A549 (cell line): Measurements from ENCODE around the gene FSTL4. TPM values are rescaled to one million over a fixed set of nuclear protein-coding genes. Genes with fewer than 3 reads are reported as not detected.

Source experiments
- ATAC-seq, 2 experiments: fragments of 200-7000 bp in 1 of 2; fragments of >200 bp in 1 of 2; cut with Nextera tagmentation in 1 of 2; cut with Tn5 transposase in 1 of 2; 3 replicates each; pipeline versions ENCODE4 v1.8.0 to v1.9.1; 2018 to 2020; ENCODE audit warnings: mild to moderate bottlenecking in 1 of 2, moderate library complexity in 1 of 2
- CTCF ChIA-PET: fragments of 300-600 bp; sonication (Branson Sonifier 250); formaldehyde crosslinking; extraction: SDS; loops from one replicate; lab custom pipeline; 2021; ENCODE audit warnings: antibody characterized with exemption, inconsistent platforms; lab: Yijun Ruan, JAX
- POLR2A ChIA-PET: fragments of 350-600 bp; formaldehyde crosslinking; extraction: SDS; loops from one replicate; lab custom pipeline; 2021; ENCODE audit warnings: antibody characterized with exemption, inconsistent platforms; lab: Yijun Ruan, JAX
- DNase-seq, 2 experiments: peaks; one replicate each; pipeline versions ENCODE4 v3.0.0 to v3.0.0-alpha.2; 2011 to 2016; ENCODE audit warnings: low read depth in 1 of 2, low spot score in 1 of 2
- FAIRE-seq: peaks from 2 replicates; lab custom pipeline; 2011; peaks lifted over from hg19 to GRCh38; lab: Jason Lieb, UNC
- H3K27ac ChIP-seq, 2 experiments: fragments of >200 bp; sonication (Bioruptor Twin); formaldehyde crosslinking; 3 replicates each; pipeline ENCODE4 v1.5.1; 2016 to 2017
- H3K4me1 ChIP-seq: fragments of >200 bp; sonication (Bioruptor Twin); formaldehyde crosslinking; 3 replicates; pipeline ENCODE4 v1.6.1; 2016
- H3K4me2 ChIP-seq: fragments of >200 bp; sonication (Bioruptor Twin); formaldehyde crosslinking; 3 replicates; pipeline ENCODE4 v1.6.1; 2016
- H3K4me3 ChIP-seq: fragments of >200 bp; sonication (Bioruptor Twin); formaldehyde crosslinking; 3 replicates; pipeline ENCODE4 v1.5.1; 2016
- H3K9me3 ChIP-seq: fragments of >200 bp; sonication (Bioruptor Twin); formaldehyde crosslinking; 3 replicates; pipeline ENCODE4 v1.6.1; 2016
- ATOH8 ChIP-seq: fragments of 250-450 bp; sonication (Bioruptor Pico); IDR thresholded peaks from 2 replicates; pipeline ENCODE4 v1.5.0; 2020; ENCODE audit warnings: low read depth, mild to moderate bottlenecking, moderate library complexity
- BHLHE40 ChIP-seq: IDR thresholded peaks from 2 replicates; pipeline ENCODE4 v1.6.1; 2012; ENCODE audit warnings: low read depth, low read length, inconsistent platforms
- CEBPB ChIP-seq, 2 experiments: fragments of >200 bp in 1 of 2; sonication (Bioruptor Twin) in 1 of 2; formaldehyde crosslinking in 1 of 2; IDR thresholded peaks; 2 replicates each; pipeline ENCODE4 v1.6.1; 2012 to 2016
- CTCF ChIP-seq: fragments of >200 bp; sonication (Bioruptor Twin); formaldehyde crosslinking; IDR thresholded peaks from 3 replicates; pipeline ENCODE4 v1.5.1; 2016
- E2F6 ChIP-seq: IDR thresholded peaks from 2 replicates; pipeline ENCODE4 v1.6.1; 2012; ENCODE audit warnings: low read depth, borderline replicate concordance
- HEYL ChIP-seq: fragments of 250-450 bp; sonication (Bioruptor Pico); IDR thresholded peaks from 2 replicates; pipeline ENCODE4 v1.8.0; 2021; ENCODE audit warnings: mild to moderate bottlenecking, moderate library complexity
- HOXB13 ChIP-seq: fragments of 250-450 bp; sonication (Bioruptor Pico); IDR thresholded peaks from 2 replicates; pipeline ENCODE4 v1.5.0; 2020; ENCODE audit warnings: low read depth, mild to moderate bottlenecking, moderate library complexity
- HOXB5 ChIP-seq: fragments of 250-450 bp; sonication (Bioruptor Pico); IDR thresholded peaks from 2 replicates; pipeline ENCODE4 v1.5.0; 2020; ENCODE audit warnings: mild to moderate bottlenecking, moderate library complexity
- JUNB ChIP-seq: fragments of >200 bp; sonication (Bioruptor Twin); formaldehyde crosslinking; IDR thresholded peaks from 2 replicates; pipeline ENCODE4 v1.6.1; 2016
- MAFK ChIP-seq: fragments of 450-650 bp; IDR thresholded peaks from 2 replicates; pipeline ENCODE4 v1.6.1; 2014; ENCODE audit not compliant: partially characterized antibody
- NPAS2 ChIP-seq: fragments of 250-450 bp; sonication (Bioruptor Pico); IDR thresholded peaks from 2 replicates; pipeline ENCODE4 v1.8.0; 2022; ENCODE audit warnings: mild to moderate bottlenecking, moderate library complexity, borderline replicate concordance
- PBX3 ChIP-seq: IDR thresholded peaks from 2 replicates; pipeline ENCODE4 v1.6.1; 2012
- RAD21 ChIP-seq, 2 experiments: fragments of >200 bp in 1 of 2; sonication (Bioruptor Twin) in 1 of 2; formaldehyde crosslinking in 1 of 2; IDR thresholded peaks in 1 of 2; conservative IDR thresholded peaks in 1 of 2; 2 replicates in 1 of 2; 3 replicates in 1 of 2; pipeline ENCODE4 v1.6.1; 2012 to 2018; ENCODE audit warnings: inconsistent platforms in 1 of 2
- RARB ChIP-seq: fragments of 250-450 bp; sonication (Bioruptor Pico); IDR thresholded peaks from 2 replicates; pipeline ENCODE4 v1.8.0; 2021; ENCODE audit warnings: mild to moderate bottlenecking, moderate library complexity
- RCOR1 ChIP-seq: fragments of 150-350 bp; IDR thresholded peaks from 2 replicates; pipeline ENCODE4 v1.6.1; 2014; ENCODE audit warnings: antibody characterized with exemption, low read length, low read depth
- REST ChIP-seq: fragments of 200-600 bp; sonication (generic); IDR thresholded peaks from 2 replicates; pipeline ENCODE4 v1.6.1; 2016; ENCODE audit warnings: antibody characterized with exemption, mild to moderate bottlenecking, moderate library complexity
- RNF2 ChIP-seq: fragments of 200-600 bp; sonication (generic); IDR thresholded peaks from 2 replicates; pipeline ENCODE4 v1.6.1; 2016; ENCODE audit warnings: low read depth, mild to moderate bottlenecking, antibody characterized with exemption, moderate library complexity, borderline replicate concordance
- SMC3 ChIP-seq: fragments of >200 bp; sonication (Bioruptor Twin); formaldehyde crosslinking; IDR thresholded peaks from 3 replicates; pipeline ENCODE4 v1.6.1; 2018; ENCODE audit warnings: inconsistent platforms
- USF2 ChIP-seq: fragments of 450-650 bp; IDR thresholded peaks from 2 replicates; pipeline ENCODE4 v1.6.1; 2014; ENCODE audit warnings: antibody characterized with exemption
- ZC3H11A ChIP-seq: fragments of 450-650 bp; IDR thresholded peaks from 2 replicates; pipeline ENCODE4 v1.6.1; 2014; ENCODE audit warnings: antibody characterized with exemption, mild to moderate bottlenecking
- WGBS: methylation state at CpG from one replicate; pipeline ENCODE4 v1.1.6; 2017; ENCODE audit errors: missing lambda C conversion rate; 5-methylcytosine and 5-hydroxymethylcytosine counted together
- polyA plus RNA-seq, 4 experiments: library from polyadenylated mRNA; depleted of rRNA in 3 of 4; stranded (reverse); fragments of >200 nt; fragmentation: RNase III in 1 of 4; extraction: RNeasy Plus Mini Kit Qiagen cat#74134 plus additional on column Dnase treatment in 1 of 4; gene quantifications; 2 replicates in 3 of 4; 3 replicates in 1 of 4; pipeline ENCODE4 v1.2.3, GENCODE V29; 2011 to 2017

The FSTL4 gene
- polyA plus RNA-seq, 2 of the 4 experiments (the other 2 are of a cell fraction) = 1.6 to 1.8 TPM

- Histone ChIP-seq H3K4me2 (no peak overlapping the region), H3K4me3 (no peak overlapping the region), H3K9me3 (no peaks in the 10 kb centered on the region)
- FAIRE-seq = no peak
- WGBS = 38% methylated on average over 1 of the region's 1 CpG
- DNase-seq = no peak
- TF ChIP-seq CTCF = no peak
- no peak for TF ChIP-seq RAD21 (conservative IDR thresholded peaks at IDR 0.05 in 1 of 2, IDR thresholded peaks at IDR 0.05 in 1 of 2)
- no peak for TF ChIP-seq BHLHE40
- no peak for TF ChIP-seq SMC3
- no peak for TF ChIP-seq MAFK
- no peak for TF ChIP-seq CEBPB (IDR thresholded peaks at IDR 0.05)
- TF ChIP-seq ZC3H11A = no peak
- TF ChIP-seq NPAS2 (CRISPR knock-in tag) = no peak
- no peak for TF ChIP-seq JUNB
- TF ChIP-seq PBX3 = no peak
- no peak for TF ChIP-seq RARB (CRISPR knock-in tag)
- TF ChIP-seq E2F6 = no peak
- TF ChIP-seq HOXB13 (CRISPR knock-in tag) = no peak
- no peak for TF ChIP-seq USF2
- no peak for TF ChIP-seq ATOH8 (CRISPR knock-in tag)
- no peak for TF ChIP-seq REST
- TF ChIP-seq RNF2 = no peak
- no peak for TF ChIP-seq RCOR1
- TF ChIP-seq HOXB5 (CRISPR knock-in tag) = no peak
- no peak for TF ChIP-seq HEYL (CRISPR knock-in tag)
- TF ChIP-seq, all 56 proteins: peak for 0
- Histone ChIP-seq H3K4me1 (no peaks in the 10 kb centered on the region), H3K27ac (no peak overlapping the region)
- POLR2A ChIA-PET = no interaction called here
- no peak for ATAC-seq
- CTCF ChIA-PET = interaction anchor here (0.7 to 1.1 kb wide), 2 partner anchors 30 to 41 kb away, joined by 3 read pairs; no protein-coding TSS in a partner anchor
These were observed 452.8 kb downstream of the FSTL4 start for GRCh38 chr5:133159543-133159942.
